Measurements from ENCODE around the gene LAMB1. TPM values are rescaled to one million over a fixed set of nuclear protein-coding genes. Genes with fewer than 3 reads are reported as not detected.

Gene LAMB1
- total RNA-seq, 1 donor from 2014 or later, result not detected

- intact Hi-C loops (cut with micrococcal nuclease), result no loop called here
Measured at GRCh38 chr7:107884066-107884818, 118.7 kb downstream of the LAMB1 start.

GRCh38 chr7:107882766-107883165 lies 120.2 kb downstream of the LAMB1 start:
- intact Hi-C loops (cut with micrococcal nuclease), result no loop called here

DNA sequence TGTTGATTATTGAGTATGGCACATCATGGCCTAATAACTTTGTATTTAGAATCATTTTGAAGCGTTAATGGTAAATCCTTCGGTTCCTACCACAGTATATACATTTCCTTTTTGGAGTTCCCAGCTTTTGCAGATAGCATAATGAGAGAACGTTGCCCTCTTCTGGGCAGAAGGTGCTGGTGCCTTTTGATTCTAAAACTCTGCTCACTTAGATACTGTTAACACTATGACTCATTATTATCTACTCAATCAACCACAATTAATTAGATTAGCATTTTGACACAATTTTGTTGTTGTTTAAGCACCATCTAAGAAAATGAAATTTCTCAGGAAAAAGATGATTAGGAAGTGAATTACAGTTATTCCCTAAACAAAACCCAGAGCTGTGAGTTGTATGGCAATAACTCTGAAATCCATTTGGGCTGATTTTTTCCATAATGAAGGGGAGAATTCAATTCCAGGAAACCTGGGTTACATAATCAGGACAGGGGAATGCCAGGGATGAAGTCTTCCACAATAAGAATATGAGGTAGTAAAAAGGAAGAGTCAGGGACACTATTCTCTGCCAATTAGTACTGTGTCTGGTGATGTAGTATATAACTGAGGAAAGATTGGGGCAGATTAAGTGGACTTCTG lies 123.4 kb downstream of the LAMB1 start:
- intact Hi-C loops (cut with micrococcal nuclease), result loop anchor here (1.0 to 5.0 kb wide), 6 partner anchors 12 to 731 kb away; partner anchors contain the start of genes DLD and HBP1

DNA sequence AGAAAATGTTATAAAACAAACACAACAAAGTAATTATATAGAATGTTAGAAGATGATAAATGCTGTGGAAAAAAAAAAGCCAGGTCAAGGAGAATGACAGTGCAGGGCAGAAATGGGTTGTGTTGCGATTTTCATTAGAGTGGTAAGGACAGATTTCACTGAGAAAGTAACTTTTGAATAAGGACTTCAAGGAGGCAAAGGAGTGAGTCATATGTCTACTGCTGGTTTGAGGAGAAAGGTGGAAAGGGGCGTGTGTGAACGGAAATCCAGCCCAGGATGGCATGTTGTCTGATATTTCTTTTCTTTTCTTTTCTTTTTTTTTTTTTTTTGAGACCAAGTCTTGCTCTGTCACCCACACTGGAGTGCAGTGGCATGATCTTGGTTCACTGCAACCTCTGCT lies 124.3 kb downstream of the LAMB1 start:
- intact Hi-C loops (cut with micrococcal nuclease), result loop anchor here (1.0 to 5.0 kb wide), 6 partner anchors 13 to 730 kb away; partner anchors contain the start of genes DLD and HBP1

DNA sequence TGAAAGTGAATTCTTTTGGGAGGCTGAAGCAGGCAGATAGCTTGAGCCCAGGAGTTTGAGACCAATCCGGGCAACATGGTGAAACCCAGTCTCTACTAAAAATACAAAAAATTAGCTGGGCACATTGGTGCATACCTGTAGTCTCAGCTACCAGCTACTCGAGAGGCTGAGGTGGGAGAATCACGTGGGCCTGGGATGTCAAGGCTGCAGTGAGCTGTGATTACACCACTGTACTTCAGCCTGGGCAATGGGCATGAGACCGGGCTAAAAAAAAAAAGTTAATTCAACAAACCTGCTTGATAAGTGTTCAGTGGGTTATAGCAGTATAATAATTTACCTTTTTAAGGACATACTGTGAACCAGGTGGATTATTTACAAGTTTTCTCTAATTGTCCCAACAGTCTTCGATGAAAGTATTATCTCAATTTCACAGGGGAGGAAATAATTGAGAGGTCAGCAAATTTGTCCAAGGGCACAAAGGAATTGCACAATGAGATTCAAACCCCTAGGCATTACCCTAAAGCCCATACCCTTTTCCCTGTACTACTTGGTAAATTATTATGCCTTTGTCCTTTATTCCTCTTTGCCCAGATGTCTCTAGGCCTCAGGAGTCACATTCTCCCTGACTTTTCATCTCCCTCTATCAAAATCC lies 125.1 kb downstream of the LAMB1 start:
- intact Hi-C loops (cut with micrococcal nuclease), result loop anchor here (5.0 kb wide), 1 partner anchor 711 kb away; the partner anchor contains the start of gene HBP1

DNA sequence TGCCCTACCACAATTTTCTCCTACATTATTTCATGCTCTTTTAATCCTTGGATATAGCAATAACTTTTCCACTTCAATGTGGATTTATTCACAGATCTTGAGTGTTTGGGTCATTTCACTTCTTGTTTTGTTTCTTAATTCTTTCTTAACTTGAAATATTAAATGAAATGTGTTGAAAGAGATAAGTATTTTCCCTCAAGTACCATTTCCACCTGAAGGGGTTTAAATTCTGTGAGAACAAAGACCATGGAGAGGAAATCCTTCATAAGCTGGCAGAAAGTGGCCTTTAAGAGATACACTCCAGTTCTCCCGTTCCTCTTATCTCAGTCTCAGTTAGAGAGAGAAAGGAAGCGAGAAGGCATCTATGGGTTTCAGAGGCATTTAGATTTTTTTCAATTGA lies 126.0 kb downstream of the LAMB1 start:
- intact Hi-C loops (cut with micrococcal nuclease), result loop anchor here (5.0 kb wide), 1 partner anchor 710 kb away; the partner anchor contains the start of gene HBP1

- intact Hi-C loops (cut with micrococcal nuclease), result loop anchor here (1.0 to 5.0 kb wide), 4 partner anchors 16 to 708 kb away; partner anchors contain the start of genes DLD and HBP1
Measured at GRCh38 chr7:107874605-107875446, 128.1 kb downstream of the LAMB1 start.

GRCh38 chr7:107874111-107874510 lies 128.8 kb downstream of the LAMB1 start:
- intact Hi-C loops (cut with micrococcal nuclease), result loop anchor here (1.0 to 2.0 kb wide), 3 partner anchors 17 to 131 kb away; partner anchors contain the start of gene DLD

Other genes starting within 250 kb of the LAMB1 start
- not detected in 2 replicates for gene SLC26A3, start 199.9 kb downstream of the LAMB1 start, total RNA-seq
- gene DLD, start 112.0 kb downstream of the LAMB1 start, total RNA-seq, result 76.9 and 78.2 TPM in 2 replicates
- gene LAMB4, start 127.2 kb upstream of the LAMB1 start, total RNA-seq, result not detected in 2 replicates

Data from T-helper 2 cell treated with Interferon-gamma antibody and Interleukin-4, amounts not matched to agents 100 ng/mL and 5 ng/mL, for 36 hours (primary cell).